ENCODE results near the gene COQ3.

The COQ3 gene, protein sequence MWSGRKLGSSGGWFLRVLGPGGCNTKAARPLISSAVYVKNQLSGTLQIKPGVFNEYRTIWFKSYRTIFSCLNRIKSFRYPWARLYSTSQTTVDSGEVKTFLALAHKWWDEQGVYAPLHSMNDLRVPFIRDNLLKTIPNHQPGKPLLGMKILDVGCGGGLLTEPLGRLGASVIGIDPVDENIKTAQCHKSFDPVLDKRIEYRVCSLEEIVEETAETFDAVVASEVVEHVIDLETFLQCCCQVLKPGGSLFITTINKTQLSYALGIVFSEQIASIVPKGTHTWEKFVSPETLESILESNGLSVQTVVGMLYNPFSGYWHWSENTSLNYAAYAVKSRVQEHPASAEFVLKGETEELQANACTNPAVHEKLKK

DNA sequence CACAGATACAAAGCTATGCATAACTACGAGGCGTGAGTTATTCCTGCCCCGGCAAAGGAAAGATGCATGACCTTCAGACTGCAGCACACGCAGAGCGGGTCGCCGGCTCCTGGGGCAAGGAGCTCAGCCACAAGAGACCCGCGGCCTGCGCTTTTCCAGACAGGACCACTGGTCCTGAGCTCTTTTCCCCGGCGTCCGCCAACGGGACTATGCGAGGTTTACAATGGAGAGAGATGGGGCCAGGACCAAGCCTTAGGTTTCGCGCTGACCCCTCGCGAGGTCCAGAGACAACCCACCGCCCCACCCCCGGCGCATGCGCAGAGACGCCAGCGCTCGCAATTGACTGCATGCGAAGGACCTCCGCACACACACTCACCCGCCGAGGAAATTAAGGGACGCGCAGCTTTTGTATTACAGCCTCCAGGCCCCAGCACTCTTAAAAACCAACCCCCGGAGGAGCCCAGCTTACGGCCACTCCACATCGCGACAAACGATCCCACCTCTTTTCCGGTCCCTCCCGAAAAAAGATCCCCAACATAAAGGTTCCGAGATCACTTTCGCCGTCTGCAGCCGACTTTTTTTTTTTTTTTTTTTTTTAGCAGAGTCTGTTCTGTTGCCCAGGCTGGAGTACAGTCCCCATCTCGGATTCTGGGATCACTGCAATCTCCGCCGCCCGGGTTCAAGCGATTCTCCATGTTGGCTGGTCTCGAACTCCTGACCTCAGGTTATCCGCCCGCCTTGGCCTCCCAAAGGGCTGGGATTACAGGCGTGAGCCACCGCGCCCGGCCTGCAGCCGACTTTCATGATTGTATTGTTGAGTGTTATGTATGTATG is at the start of gene COQ3:
Gene COQ3 (minus strand): TSS at position 498 of the 834 bp plus-strand sequence. CDS start 16 bp downstream, at position 482.
- DNase-seq (ENCODE audit: low read depth in 2 of 2, low spot score in 1 of 2): peak; percentile 31 to 44

DNA sequence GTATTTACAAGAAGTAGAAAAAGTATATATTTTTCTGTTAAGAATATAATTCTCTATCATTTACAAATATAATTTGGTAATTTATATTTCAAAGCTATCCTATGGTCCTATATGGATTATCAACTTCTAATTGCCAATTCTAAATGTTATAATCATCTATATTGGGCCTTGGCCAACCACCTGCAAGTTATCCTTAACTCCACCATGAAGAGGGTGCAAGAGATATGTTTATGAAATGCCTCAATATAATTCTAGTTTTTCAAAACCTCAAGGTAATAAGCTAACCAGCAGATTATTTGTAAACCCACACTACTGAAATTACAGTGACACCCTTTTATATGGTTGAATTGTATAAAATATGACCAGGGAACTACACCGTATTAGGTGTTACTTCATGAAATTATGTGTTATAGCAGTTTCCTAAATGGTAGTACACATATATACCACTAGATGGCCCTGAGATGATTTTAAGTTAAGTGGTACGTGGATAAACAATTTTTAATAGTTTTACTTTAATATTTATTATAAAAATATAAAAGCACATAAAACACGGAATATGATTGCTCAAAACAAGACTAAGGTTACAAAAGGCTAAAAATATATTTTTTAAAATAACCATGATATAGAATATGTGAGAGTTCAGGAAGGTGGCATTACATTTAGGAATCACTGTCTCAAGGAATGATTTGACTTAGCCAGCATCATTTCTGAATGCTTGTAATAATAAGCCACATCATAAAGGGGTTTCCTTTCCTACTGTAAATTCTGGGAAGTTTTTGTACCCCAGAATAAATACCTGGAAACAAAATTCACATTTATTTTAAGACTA is 40.9 kb upstream of the COQ3 start:
- no peak for DNase-seq (ENCODE audit: low read depth in 2 of 2, low spot score in 1 of 2)

DNA sequence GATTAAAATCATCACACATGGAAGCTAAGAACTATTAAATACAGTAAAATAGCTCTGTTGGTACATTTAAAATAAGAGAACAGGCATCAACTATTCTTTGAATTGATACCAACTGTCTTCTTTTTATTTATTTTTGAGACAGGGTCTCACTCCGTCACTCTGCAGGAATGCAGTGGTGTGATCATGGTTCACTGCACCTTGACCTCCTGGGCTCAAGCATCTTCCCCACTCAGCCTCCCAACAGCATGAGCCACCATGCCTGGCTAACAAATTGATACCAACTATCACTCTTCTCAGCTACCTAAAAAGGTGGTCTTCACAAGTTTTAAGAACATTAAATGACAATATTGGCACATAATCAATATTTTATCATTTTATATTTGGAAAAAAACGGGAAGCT is 38.9 kb upstream of the COQ3 start:
- DNase-seq (ENCODE audit: low read depth in 2 of 2, low spot score in 1 of 2): no peak

DNA sequence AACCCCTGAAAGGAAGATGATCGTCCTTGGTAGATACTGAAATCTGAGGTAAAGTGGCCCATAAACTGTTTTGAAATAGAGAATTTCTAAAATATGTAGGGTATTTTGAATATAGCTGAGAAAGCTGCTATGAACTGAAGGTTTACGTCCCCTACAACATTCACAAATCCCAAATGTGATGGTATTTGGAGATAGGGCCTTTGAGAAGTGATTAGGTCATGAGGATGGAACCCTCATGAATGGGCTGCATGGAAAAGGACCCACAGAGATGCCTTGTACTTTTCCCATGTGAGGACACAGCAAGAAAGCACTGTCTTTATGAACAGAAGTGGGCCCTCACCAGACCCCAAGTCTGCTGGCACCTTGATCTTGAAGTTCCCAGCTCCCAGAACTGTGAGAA is 37.9 kb upstream of the COQ3 start:
- DNase-seq (ENCODE audit: low read depth in 2 of 2, low spot score in 1 of 2): no peak

DNA sequence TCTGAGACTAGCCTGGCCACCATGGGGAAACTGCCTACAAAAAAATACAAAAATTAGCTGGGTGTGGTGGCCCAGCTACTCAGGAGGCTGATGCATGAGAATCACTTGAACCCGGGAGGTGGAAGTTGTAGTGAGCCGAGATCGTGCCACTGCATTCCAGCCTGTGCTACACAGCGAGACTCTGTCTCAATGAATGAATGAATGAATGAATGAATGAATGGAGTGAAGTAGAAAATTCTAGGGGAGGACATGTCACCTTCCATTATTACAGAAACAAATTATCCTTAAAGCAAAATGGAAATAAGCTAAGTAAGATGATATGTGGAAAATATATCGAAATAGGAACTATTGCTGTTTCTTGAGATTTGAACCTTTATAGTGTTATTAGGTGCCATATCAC is 34.0 kb upstream of the COQ3 start:
- no peak for DNase-seq (ENCODE audit: low read depth in 2 of 2, low spot score in 1 of 2)

DNA sequence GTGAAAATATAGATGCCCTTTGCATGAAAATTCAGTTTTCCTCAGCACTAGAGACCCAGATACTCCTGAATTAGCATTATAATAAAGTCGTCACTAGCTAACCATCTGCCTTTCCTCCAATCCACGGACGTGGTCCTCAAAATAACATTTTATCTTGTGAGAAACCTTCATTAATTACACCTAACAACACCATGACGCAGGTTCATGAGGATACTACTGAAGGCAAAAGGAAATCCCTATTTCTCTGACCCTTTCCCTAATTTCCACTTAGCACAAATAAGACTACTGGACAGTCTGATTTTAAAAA is 32.4 kb upstream of the COQ3 start:
- no peak for DNase-seq (ENCODE audit: low read depth in 2 of 2, low spot score in 1 of 2)

DNA sequence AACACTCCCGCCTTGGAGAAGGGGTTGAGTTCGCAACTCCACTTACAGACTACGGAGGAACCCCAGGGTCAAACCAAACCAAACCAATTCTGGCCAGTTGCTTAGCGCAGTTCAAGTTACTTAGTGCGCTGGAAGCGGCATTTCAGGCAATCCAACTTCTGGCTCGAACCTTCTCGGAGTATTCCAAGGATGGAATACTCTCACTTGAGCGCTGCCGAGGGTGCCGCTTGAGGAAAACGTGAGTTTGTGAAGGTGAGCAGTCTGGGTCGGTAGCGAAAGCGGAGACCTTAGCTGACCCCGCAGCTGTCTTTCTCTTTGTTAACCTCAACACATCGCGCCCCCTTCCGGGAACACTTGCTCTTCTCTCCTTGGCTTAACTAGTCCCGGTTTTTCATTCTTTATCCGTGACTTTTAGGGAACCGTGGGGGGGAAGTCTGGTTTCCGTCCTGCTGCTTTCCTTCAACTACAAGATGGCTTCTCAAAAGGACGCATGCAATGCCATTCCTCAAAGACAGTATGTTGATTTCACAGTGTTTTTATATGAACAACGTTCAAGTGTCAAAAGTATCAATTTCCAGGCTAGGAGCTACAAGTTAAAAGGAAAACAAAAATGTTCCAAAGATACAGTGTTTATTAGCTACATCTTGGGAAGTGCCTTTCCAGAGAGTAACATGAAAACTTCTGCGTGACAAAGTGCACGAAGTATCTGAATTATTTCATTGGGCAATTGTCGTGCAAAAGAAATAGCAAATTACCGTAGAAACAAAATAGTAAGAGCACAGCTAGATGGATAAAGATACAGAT is 31.9 kb upstream of the COQ3 start:
- DNase-seq (ENCODE audit: low read depth in 2 of 2, low spot score in 1 of 2): peak; percentile 19 to 23

DNA sequence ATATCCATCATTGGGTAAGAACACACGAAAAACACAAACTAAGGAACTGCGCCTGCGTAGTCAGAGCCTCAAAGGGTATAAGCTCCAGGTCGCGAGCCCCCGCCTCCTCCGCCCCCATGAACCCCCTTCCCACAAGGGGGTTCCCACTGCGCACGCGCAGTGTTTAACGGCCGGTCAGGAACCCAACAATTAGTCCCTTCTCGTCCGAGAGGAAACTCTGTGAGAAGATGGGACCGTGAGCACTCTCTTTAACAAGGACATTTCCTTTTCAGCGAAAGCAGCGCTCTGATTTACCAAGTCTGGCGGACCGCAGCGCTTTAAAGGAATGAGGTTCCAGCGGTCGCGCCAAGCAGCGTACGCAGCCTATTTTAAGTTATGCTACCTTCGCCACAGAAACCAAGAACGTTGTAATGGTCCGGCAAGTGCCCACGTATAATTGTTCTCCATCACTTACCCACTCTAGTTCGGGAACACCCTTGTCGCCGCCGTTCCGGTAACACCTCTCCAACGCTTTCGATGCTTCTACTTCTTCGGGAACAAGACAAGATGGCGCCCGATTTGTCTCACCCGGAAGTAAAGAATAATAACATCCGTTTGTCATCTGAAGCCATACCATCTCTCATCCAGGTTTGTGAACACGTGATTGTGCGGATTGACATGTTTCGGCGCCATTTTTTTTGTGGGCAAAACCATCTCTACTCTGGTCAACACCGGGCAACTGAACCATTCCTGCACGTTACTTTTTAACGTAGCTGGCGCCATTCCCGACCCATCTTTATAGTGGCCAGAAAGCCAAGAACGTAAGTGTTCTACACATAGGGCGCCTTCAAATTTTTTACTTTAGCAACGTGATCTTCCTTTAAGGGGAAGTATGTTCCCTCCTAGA is 31.0 kb upstream of the COQ3 start, which contains the start of gene PNISR:
Gene PNISR (minus strand): TSS at position 548 of the 886 bp plus-strand sequence. CDS start 10,649 bp downstream, outside the sequence.
- DNase-seq (ENCODE audit: low read depth in 2 of 2, low spot score in 1 of 2): peak; percentile 70 to 77

DNA sequence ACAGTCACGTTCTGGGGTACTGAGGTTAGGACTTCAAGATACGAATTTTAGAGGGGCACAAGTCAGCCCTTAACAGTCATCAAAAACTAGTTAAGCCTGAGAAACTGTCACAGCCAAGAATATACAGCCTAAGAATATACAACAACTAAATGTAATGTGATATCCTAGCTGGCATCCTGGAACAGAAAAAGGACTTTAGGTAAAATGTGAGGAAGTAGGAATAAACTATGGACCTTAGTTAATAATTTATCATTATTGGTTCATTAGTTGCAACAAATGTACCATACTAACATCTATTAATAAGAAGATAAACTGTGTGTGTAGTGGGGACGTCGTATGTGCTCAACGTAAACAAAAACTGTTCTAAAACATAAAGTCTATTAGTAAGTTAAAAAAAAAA is 30.0 kb upstream of the COQ3 start:
- no peak for DNase-seq (ENCODE audit: low read depth in 2 of 2, low spot score in 1 of 2)

DNA sequence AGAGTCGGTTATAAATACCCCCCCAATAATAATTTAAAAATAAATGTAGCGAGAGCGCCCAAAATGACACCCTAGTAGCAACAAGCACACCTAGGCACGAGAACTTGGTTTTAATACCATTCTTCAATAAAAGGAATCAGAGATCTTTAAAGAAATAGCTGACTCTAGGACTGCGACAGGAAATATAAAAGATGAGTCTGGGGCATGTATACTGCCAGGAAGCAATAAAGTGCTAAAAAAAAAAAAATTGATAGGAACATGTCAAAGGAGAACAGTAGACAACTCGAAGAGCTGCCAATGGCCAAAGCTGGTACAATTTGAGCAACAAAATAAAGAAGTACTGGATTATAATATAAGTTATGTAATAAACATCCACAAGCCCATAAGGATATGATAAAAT is 28.9 kb upstream of the COQ3 start:
- DNase-seq (ENCODE audit: low read depth in 2 of 2, low spot score in 1 of 2): no peak

DNA sequence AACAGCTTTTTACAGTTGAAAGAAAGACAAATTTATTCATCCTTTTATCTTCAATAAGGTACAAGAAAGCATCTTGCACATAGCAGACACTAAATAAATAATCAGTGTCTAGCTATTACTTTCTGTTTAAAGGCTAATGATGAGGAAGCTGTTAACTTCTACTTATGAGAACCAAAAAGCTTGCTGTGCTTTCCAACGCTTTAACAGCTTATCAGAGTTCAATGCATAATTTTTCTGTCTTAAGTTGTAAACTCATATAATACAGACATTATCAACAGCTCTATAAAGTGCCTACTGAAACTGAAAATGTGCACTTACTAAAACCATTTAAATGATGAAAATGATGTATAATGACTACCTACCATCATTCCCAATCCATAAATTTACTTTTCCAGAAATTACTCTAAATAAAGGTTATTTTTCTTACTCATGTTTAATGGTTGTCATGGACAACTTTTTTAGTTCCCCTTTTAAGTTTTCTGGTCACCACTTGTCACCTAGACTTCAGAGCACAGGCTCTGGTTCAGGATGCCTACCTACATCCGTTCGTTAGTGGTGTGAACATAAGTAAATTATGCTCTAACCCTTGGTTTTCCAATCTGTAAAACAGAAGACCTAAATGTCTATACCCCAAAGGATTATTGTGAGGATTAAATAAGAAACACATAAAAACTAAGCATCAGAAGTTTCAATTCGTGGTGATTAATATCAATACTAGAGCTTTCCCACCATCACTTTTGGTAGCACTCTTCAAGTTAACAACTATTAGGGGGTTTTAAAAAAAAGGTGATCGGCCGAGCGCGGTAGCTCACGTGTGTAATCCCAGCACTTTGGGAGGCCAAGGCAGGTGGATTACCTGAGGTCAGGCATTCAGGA is 23.1 kb upstream of the COQ3 start:
- DNase-seq (ENCODE audit: low read depth in 2 of 2, low spot score in 1 of 2): no peak

DNA sequence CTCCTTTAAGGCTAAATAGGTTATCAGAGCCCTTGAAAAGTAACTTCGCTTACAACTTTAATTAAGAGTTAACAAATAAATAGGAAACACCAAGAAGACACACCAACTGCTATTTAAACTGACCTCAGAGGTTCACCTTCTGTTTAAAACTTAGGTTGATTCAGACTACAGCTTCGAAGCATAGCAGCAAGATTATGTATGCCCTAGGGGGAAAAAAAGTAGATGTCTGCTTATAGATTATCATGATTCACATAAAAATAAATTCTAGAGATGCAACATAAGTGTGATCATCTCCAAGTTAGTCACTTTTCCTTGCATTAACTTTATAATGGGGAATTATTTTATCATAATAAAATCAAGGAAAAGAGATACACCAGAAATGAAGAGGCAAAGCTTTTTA is 22.2 kb upstream of the COQ3 start:
- DNase-seq (ENCODE audit: low read depth in 2 of 2, low spot score in 1 of 2): no peak

DNA sequence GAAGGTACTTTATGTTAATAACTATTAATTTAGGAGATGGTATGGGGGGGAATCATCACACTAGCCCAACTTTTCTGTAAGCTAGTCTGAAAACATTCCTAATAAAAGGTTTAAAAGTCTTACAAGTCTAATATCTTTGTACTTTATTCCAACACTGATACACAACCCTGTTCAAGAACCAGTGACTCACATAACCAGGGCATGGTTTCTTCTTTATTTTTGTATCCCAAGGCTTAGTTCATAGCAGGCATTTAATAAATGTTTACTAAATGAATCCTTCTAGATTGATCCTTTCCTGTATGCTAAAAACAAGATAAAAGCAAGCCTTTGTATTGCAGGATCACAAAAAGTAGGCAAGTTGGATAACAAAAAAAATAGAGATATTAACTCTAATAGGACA is 21.5 kb upstream of the COQ3 start:
- DNase-seq (ENCODE audit: low read depth in 2 of 2, low spot score in 1 of 2): no peak

DNA sequence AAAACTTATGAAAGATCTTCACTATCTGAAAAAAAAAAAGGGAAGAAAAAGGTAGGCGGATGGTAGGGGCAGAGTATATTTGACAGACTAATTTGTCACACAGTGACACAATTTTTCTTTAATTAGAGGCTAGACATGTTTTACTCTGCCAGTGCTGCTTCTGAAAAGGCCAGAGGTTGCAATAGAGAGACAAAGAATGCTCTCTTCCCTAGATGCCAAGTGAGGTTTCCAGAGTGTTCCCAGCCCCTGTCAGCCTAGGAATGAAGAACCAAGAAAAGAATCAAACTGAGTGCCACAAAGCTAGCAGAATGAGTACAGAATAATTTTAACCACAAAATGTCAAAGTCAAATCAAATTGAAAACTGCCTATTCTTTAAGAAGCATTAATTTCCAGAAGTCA is 18.1 kb upstream of the COQ3 start:
- no peak for DNase-seq (ENCODE audit: low read depth in 2 of 2, low spot score in 1 of 2)

DNA sequence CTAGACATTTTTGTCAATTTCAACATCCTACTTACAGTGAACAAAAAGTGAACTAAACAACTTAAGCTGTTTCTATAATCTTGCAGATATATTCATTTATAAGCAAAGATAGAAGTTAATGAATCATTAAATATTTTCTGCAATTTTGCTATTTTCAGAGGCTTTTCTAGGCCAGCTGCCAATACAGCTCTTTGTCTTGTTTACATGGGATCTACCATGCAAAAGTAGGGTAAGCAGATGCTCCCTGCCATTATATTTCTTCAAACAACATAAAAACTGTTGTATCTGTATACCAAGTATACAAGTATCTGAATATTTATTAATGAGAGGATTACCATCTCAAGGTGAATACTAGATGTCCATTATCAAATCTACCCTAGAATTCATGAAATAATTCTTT is 15.7 kb upstream of the COQ3 start:
- no peak for DNase-seq (ENCODE audit: low read depth in 2 of 2, low spot score in 1 of 2)

DNA sequence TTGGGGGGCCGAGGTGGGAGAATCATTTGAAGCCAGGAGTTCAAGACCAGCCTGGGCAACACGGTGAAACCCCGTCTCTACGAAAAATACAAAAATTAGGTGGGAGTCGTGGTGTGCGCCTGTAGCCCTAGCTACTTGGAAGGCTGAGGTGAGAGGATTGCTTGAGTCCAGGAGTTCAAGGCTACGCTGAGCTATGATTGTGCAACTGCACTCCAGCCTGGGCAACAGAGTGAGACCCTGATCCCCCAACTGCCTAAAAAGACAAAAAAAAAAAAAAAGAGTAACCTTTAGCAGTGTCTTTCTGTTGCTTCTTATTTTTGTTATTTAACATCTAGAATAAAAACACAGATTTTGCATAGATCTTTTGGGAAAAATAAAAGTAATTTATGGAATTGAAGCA is 13.1 kb upstream of the COQ3 start:
- no peak for DNase-seq (ENCODE audit: low read depth in 2 of 2, low spot score in 1 of 2)

DNA sequence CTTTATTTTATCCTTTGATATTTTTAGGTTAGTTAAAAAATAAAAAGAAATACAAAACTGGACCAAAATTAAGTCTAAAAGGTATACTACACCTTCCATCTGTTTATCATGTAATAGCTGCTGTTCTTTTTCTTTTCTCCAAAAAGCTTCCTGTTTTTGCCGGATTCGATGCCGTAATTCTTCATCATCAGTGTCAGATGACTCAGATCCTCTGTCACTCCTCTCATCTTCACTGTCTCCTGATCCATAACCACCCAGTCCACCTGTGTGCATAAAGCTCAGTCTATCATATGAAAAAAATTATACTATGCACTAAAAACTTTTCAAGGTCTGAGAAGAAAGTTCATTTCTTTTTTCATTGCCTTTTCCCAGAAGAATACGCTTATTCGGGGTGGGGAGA is 8.5 kb upstream of the COQ3 start:
- DNase-seq (ENCODE audit: low read depth in 2 of 2, low spot score in 1 of 2): no peak

DNA sequence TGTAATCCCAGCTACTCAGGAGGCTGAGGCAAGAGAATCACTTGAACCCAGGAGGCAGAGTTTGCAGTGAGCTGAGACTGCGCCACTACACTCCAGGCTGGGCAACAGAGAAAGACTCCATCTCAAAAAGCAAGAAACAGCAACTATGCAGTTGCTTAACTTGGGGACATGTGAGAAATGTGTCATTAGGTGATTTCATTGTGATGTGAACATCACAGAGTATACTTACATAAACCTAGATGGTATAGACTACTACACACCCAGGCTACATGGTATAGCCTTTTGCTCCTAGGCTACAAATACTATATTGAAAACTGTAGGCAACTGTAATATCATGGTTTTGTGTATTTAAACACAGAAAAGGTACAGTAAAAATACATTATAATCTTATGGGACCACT is 3.3 kb upstream of the COQ3 start:
- DNase-seq (ENCODE audit: low read depth in 2 of 2, low spot score in 1 of 2): no peak

DNA sequence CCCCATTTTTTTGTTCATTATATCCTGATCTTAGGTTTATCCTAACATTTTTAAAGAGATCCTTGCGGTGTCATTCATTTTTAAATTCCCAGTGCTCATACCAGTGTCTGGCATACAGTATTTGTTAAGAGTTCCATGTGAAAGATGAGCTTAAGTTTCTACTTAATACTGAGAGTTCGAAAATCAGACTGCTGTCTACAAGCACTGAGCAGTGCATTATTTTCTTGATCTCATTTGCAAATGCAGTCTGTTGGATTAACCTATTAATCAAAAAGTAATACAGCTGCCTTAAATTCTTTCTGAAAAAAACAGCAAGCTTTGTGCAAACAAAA is 663 bp downstream of the COQ3 start:
- no peak for DNase-seq (ENCODE audit: low read depth in 2 of 2, low spot score in 1 of 2)

Measured in stimulated activated CD8-positive, alpha-beta memory T cell treated with anti-CD3 and anti-CD28 coated beads, Interleukin-4, amount 100 ng/mL, for 4 hours (primary cell).